PC-9 (cell line): ENCODE results near the gene INPP4A.

Experiments
- EZH2 ChIP-seq: fragments of 200-600 bp; sonication (generic); IDR thresholded peaks from 2 replicates; pipeline ENCODE4 v1.8.0; 2017; ENCODE audit warnings: antibody characterized with exemption, low read depth
- TF ChIP-seq, protein P1 (sequence below): fragments of 200-600 bp; sonication (generic); conservative IDR thresholded peaks from 2 replicates; pipeline ENCODE4 v1.6.1; 2017; ENCODE audit warnings: mixed run types, antibody characterized with exemption, mild to moderate bottlenecking, moderate library complexity

DNA sequence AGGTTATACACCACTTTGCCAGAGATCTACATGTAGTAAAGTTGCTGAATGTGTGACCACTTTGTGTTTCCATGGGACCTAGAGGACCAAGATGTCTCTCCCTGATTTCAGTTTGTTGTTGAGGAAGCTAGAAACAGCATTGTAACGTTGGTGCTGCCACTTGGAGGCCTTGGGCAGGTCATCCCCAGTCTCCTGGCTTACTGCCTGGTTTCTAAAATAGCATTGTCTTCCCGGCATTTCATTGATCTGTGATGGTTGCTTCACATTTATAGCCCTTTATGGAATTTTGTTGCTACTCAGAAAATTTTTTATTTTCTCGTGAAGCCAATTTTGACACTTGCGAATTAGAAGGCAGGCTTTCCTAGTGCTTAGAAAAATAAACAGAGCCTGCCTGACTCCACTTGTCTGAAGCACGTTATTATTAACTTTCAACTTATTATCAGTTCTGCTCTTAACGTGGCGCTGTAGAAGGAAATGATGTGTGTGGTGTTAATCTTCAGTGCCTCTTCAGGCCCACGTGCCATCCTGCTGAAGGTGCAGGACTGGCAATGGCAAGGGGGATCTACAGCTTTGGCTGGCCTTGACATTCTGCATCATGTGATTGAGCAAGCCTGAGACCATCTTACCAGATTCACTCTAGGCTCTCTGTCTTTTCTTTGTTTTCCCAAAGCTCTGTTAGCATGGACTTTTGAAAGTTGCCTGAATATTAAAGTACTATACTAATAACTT, 59.9 kb downstream of the INPP4A start:
- TF ChIP-seq, protein P1, sequence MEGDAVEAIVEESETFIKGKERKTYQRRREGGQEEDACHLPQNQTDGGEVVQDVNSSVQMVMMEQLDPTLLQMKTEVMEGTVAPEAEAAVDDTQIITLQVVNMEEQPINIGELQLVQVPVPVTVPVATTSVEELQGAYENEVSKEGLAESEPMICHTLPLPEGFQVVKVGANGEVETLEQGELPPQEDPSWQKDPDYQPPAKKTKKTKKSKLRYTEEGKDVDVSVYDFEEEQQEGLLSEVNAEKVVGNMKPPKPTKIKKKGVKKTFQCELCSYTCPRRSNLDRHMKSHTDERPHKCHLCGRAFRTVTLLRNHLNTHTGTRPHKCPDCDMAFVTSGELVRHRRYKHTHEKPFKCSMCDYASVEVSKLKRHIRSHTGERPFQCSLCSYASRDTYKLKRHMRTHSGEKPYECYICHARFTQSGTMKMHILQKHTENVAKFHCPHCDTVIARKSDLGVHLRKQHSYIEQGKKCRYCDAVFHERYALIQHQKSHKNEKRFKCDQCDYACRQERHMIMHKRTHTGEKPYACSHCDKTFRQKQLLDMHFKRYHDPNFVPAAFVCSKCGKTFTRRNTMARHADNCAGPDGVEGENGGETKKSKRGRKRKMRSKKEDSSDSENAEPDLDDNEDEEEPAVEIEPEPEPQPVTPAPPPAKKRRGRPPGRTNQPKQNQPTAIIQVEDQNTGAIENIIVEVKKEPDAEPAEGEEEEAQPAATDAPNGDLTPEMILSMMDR: no peak
- TF ChIP-seq EZH2: no peak
